GM18861 (cell line): ENCODE data around the gene UGT1A5.
"Not testable (repeated sequence)": the region's sequence is repeated elsewhere in the genome, so short reads cannot be mapped to it uniquely, and the experiment has no call there.

Experiments
- ATAC-seq: cut with Tn5 transposase; IDR thresholded peaks from one replicate; pipeline ENCODE4 v1.9.1; 2021; ENCODE audit not compliant: unreplicated experiment

UGT1A5 gene

GRCh38 chr2:233692648-233693047, 20.1 kb upstream of the UGT1A5 start, which contains the start of gene UGT1A6:
UGT1A6 (plus strand) TSS chr2:233692890; CDS start chr2:233693005, 115 bp downstream.
- no peak for ATAC-seq

GRCh38 chr2:233693963-233694362, 18.7 kb upstream of the UGT1A5 start:
- no peak for ATAC-seq

GRCh38 chr2:233698740-233699139, 14.0 kb upstream of the UGT1A5 start:
- no peak for ATAC-seq

GRCh38 chr2:233699424-233700027, 13.2 kb upstream of the UGT1A5 start:
- no peak for ATAC-seq

GRCh38 chr2:233700028-233700635, 12.6 kb upstream of the UGT1A5 start:
- no peak for ATAC-seq

GRCh38 chr2:233700842-233701241, 11.9 kb upstream of the UGT1A5 start:
- not testable (repeated sequence) for ATAC-seq

- no peak for ATAC-seq
These were observed 10.5 kb upstream of the UGT1A5 start for GRCh38 chr2:233702238-233702637.

- ATAC-seq: no peak
These were observed 6.7 kb upstream of the UGT1A5 start for GRCh38 chr2:233705911-233706506.

GRCh38 chr2:233706720-233707119, 6.0 kb upstream of the UGT1A5 start:
- ATAC-seq: no peak

GRCh38 chr2:233707940-233708644, 4.6 kb upstream of the UGT1A5 start:
- no peak for ATAC-seq

GRCh38 chr2:233708942-233709341, 3.8 kb upstream of the UGT1A5 start:
- no peak for ATAC-seq

GRCh38 chr2:233711312-233712008, 1.2 kb upstream of the UGT1A5 start:
- ATAC-seq: no peak

- ATAC-seq: no peak
These were observed 532 bp downstream of the UGT1A5 start for GRCh38 chr2:233713262-233713615.

- ATAC-seq: no peak
These were observed 1.4 kb downstream of the UGT1A5 start for GRCh38 chr2:233714121-233714520.

- ATAC-seq: no peak
These were observed 5.8 kb downstream of the UGT1A5 start, which contains the start of gene UGT1A4 for GRCh38 chr2:233718552-233718951. UGT1A4 (plus strand) TSS chr2:233718736; CDS start chr2:233718821, 85 bp downstream.

GRCh38 chr2:233728723-233729301, 16.1 kb downstream of the UGT1A5 start, which contains the start of gene UGT1A3:
UGT1A3 (plus strand) TSS chr2:233729042; CDS start chr2:233729127, 85 bp downstream.
- ATAC-seq: no peak

- not testable (repeated sequence) for ATAC-seq
These were observed 24.4 kb downstream of the UGT1A5 start for GRCh38 chr2:233736868-233737653.

GRCh38 chr2:233740870-233741269, 28.2 kb downstream of the UGT1A5 start:
- no peak for ATAC-seq

- ATAC-seq: no peak
These were observed 31.0 kb downstream of the UGT1A5 start for GRCh38 chr2:233743464-233744259.
